C1 segment of cervical spinal cord (tissue), 14 donors: ENCODE measurements around the gene LEPR.

Source experiments
- DNase-seq, 14 donors: peaks; one replicate each; lab custom pipeline; 2025; lab: John Stamatoyannopoulos, UW

The LEPR gene

DNA sequence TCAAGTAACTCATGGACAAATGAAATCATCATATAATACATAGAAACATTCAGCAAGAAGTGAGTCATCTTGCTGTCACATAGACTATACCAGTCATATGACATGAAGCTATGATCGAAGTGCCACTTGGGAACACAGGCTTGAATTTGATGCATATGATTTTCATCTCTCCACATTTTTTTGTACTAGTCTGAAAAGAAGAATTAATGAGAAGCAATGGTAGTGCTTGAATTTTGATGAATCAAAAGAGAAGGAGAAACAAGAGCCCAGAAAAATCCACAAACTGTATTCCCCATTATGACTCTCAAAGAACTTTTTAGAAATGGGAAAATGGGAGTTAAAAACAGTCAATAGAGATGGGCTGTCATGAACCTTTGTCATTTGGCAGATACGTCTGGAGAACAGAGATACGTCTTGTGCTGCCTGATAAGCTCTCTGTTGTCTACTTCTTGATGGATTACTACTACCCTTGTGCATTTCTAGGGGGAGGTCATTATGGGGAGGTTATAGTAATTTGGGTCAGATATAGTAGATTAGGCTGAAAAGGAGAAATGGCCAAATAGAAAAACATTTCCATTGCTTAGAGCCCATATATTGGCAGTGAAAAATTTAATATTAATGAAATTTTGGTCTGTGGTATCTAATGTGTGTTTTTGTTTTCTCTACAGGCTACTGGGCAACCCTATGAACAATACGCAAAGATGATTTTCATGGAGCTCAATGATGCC lies 8.0 kb upstream of the LEPR start:
- no peak for DNase-seq

GRCh38 chr1:65412984-65413375 lies 7.5 kb upstream of the LEPR start:
- no peak for DNase-seq

DNA sequence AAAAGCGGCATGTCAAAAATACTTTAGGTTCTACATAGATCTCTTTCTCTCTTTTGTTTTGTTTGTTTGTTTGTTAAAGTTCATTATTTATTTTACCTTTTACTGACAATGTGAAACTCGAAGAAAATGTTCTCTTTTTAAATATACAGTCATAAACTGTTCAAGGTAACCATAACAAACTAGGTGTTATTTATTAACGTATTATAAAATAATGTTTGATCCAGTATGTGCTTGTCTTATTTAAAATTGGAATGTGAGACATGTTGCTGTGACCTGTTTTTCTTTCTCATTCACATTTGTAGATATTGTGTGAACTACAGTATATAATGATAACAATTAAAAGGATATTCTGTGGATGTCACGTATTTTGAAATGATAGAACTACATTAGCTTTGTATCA lies 5.9 kb upstream of the LEPR start:
- no peak for DNase-seq

- no peak for DNase-seq
Measured at GRCh38 chr1:65416767-65417166, 3.7 kb upstream of the LEPR start.

- DNase-seq, result no peak
Measured at GRCh38 chr1:65417729-65418128, 2.7 kb upstream of the LEPR start.

GRCh38 chr1:65418522-65419185 lies 1.8 kb upstream of the LEPR start:
- DNase-seq, result no peak

- peak; percentile 79 to 100 (median 95) for DNase-seq
Measured at GRCh38 chr1:65419681-65420589, 533 bp upstream of the LEPR start.

DNA sequence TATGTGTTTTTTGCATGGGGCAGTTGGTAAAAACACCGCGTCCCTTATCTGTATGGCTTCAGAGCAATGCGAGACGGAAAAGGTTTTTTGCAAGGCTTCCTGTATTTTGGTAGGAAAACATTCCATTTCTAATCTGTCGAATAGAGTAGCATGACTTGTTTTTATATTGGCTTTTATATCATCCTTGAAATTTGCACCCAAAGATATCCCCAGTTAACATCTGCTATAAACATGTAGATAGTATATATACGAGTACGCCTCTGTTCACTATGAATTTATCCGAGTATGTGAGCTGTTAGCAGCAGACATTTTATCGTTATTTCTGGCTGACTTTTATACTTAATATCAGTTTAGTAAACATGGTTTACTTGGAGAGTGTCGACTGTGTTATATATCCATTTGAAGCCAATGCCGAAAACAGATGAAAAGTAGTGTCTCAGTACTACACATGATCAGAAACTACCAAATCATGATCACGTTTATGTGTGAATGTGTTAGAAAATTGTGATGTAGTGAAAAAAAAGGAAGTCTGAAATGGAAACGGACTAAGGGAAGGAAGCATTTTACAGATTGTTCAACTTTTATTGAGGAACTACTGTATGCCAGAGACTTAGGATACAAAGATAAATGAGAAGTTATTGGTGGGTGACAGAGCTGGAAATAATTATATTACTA lies 1.0 kb downstream of the LEPR start:
- peak in 1 of 14 donors; percentile 48 for DNase-seq

DNA sequence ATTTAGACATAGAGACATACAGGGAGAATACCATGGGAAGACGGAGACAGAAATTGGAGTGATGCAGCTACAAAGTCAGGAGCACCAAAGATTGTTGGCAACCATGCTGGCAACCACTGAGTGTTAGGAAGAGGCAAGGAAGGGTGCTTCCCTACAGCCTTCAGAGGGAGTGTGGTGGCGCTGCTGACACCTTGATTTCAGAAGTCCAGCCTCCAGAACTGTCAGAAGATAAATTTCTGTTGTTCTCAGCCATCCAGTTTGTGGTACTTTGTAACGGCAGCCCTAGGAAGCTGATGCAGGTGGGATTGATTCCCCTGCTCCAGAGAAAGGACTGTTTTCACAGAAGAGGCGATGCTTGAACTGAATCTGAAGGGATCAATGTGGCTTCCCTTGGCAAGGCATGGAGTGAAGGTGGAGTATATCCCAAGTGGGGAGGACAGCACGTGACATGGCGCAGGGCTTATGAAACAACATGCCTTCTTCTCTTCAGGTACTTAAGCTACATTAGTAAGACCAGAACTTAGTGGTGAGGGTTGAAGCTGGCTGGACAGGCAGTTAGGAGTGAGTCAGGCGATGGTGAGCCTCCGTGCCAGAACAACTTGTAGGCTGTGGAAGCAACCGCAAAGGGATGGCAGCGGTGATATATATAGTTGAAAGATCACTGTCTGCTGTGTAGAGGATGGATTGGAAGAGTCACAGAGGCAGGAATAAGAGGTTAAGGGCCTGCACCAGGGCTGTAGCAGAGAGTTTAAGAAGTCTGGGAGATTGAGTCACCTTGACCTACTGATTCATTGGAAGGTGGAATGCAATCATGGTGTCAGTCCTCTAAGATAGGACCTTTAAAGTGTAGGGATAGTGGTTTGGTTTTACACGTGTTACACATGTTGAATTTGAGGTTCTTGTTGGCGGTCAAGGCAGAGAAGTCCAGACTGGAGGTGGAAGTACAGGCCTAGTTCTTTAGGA lies 2.1 kb downstream of the LEPR start:
- DNase-seq, result peak in 1 of 14 donors; percentile 25

DNA sequence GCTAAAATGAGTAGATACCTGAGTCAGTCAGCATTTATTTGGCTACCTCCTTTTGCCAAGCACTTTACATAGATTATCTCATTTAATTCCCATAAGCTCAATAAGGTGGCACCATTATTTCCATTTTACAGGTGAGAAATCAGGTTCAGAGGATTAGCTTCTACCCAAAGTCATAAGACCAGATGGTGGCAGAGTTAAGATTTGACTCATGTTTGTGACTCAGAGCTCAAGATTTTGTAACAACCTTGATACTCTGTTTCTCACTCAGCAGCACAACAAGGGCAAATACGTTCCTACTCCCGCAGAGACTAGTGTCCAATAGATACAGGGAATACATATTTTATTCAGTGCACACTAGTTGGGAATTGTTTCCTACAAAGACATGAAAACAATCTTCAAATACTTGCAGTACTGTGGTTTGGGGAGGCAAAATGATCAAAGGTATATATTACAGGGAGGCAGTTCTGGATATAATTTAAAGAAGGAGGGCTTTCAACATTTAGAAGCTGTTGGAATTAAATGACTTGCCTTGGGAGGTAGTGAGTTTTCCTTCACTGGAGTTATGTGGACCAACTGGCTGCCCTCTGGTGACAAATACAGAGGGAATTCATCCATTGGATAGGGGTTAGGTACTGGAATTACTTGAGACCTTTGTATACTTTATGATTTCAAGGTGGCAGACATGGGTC lies 3.6 kb downstream of the LEPR start:
- DNase-seq, result no peak

DNA sequence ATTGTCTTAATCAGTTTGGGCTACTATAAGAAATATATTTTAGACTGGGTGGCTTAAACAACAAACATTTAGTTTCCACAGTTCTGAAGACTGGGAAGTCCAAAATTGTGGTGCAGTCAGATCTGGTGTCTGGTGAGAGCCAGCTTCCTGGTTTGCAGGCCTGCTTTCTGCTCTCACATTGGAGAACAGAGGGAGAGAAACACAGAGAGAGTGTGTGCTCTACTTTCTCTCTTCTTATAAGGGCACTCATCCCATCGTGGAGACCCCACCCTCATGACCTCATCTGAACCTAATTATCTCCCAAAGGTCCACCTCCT lies 4.1 kb downstream of the LEPR start:
- no peak for DNase-seq

- DNase-seq, result no peak
Measured at GRCh38 chr1:65425006-65425405, 4.5 kb downstream of the LEPR start.

- no peak for DNase-seq
Measured at GRCh38 chr1:65425697-65426096, 5.2 kb downstream of the LEPR start.

DNA sequence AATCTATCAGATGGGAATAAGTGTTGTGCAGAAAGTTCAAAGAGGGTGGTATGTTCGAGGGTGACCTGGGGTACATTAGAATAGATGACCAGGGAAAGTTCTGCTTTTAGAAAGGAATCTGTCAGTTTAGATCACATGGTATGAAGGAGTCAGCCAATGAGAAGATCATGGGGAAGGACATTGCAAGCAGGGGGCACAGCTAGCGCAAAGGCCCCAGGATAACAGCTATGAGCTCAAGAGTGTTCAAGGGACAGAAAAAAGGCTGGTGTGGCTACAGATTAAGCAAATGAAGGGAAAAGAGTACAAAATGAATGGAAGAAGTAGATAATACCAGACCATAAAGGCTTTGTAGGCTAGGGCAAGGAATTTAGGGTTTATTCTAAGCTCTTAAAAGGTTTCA lies 8.6 kb downstream of the LEPR start:
- no peak for DNase-seq

DNA sequence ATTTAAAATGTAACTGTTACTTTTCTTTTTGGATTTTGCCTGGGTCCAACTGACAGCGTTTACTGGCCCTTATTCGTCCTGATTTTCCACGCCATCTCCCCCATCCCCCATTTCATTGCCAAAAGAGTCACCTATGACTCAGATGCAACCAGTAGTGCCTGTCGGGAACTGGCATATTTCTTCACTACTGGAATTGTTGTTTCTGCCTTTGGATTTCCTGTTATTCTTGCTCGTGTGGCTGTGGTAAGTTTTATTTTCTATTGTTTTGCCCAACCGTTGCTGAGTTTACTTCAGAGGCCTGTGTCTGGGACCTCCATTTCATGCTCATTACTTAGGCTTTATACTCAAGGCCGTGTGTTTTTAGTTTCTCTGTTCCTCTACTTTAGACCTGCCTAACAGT lies 9.3 kb downstream of the LEPR start:
- DNase-seq, result peak in 1 of 14 donors; percentile 11

GRCh38 chr1:65431111-65431705 lies 10.7 kb downstream of the LEPR start:
- peak in 1 of 14 donors; percentile 10 for DNase-seq

- DNase-seq, result no peak
Measured at GRCh38 chr1:65432918-65433317, 12.4 kb downstream of the LEPR start.

GRCh38 chr1:65434255-65434654 lies 13.8 kb downstream of the LEPR start:
- DNase-seq, result no peak

DNA sequence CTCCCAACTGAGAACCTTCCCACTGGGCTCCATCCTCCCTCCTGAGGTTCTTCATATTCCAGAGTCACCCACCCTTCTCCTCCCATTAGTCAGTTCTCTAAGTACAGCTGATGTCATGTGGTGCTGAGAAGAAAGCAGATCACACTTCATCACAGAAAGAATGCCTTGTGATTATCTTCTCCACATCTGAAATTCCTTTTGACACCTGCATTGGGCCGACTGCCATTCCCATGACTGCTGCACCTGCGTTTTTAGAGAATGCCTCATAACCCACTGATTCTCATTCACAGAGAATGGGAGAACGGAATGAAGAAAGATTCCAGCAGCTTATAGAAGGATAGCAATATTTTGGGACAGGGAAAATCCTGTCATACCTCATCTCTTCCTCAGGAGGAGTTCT lies 14.3 kb downstream of the LEPR start:
- DNase-seq, result no peak

- no peak for DNase-seq
Measured at GRCh38 chr1:65435987-65436386, 15.5 kb downstream of the LEPR start.
